Ascending aorta (tissue), 2 donors: ENCODE results near the gene FAM111A. TPM values are rescaled to one million over a fixed set of nuclear protein-coding genes. Genes with fewer than 3 reads are reported as not detected.

ENCODE experiments used
- DNase-seq, 2 donors: peaks; one replicate each; pipeline ENCODE4 v3.0.0-alpha.2; 2019; ENCODE audit warnings: low spot score in 2 of 2
- H3K27ac ChIP-seq, 2 donors: fragments of 200-600 bp; sonication (generic); one replicate each; pipeline ENCODE4 v1.5.1; 2016 to 2017; ENCODE audit warnings: mild to moderate bottlenecking in 1 of 2
- H3K27me3 ChIP-seq: fragments of 200-600 bp; sonication (generic); one replicate; pipeline ENCODE4 v1.5.1; 2017
- H3K36me3 ChIP-seq, 2 donors: fragments of 200-600 bp; sonication (generic); one replicate each; pipeline ENCODE4 v1.5.1; 2016
- H3K4me1 ChIP-seq, 2 donors: fragments of 200-600 bp; sonication (generic); one replicate each; pipeline ENCODE4 v1.5.1; 2016 to 2017; ENCODE audit warnings: mild to moderate bottlenecking in 1 of 2
- H3K4me3 ChIP-seq, 2 donors: fragments of 200-600 bp; sonication (generic); one replicate each; pipeline ENCODE4 v1.5.1; 2016 to 2017; ENCODE audit warnings: mild to moderate bottlenecking in 1 of 2
- H3K9me3 ChIP-seq, 2 donors: fragments of 200-600 bp; sonication (generic); one replicate each; pipeline ENCODE4 v1.5.1; 2016
- intact Hi-C: fragments of 100-400 bp; cut with DNase I; formaldehyde crosslinking; loops from one replicate; pipeline ENCODE4 v1.15.1; 2023
- total RNA-seq: library from RNA; depleted of rRNA; stranded (reverse); fragments of >200 nt; gene quantifications from one replicate; pipeline ENCODE4 v1.1.0, GENCODE V29; 2016
- TF ChIP-seq, protein P1 (sequence below), 3 experiments: fragments of 200-600 bp in 2 of 3; fragments of 450-650 bp in 1 of 3; sonication (generic) in 2 of 3; IDR thresholded peaks; one replicate each; pipeline ENCODE4 v1.5.1; 2016 to 2019; ENCODE audit warnings: antibody characterized with exemption in 3 of 3, mild to moderate bottlenecking in 1 of 3, moderate library complexity in 1 of 3

The FAM111A gene
- total RNA-seq, 1 donor from 2014 or later: 54.3 TPM

DNA sequence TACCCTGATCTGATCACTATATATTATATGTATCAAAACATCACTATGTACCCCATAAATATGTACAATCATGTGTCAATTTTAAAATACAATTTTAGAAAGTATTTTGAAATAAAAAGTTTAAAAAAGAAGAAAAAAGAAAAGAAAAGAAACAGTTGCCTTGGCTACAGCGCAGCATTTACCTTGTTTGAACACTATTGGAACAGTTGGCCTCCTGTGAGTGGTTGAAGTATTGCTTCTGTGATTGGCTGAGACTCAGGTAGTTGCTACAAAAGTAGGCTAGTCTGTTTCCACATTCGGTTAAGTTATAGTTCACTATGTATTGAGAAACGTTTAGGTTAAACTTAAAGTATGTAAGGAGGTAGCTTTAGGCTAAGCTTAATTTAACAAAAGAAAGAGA, 21.4 kb downstream of the FAM111A start:
- Histone ChIP-seq H3K36me3 (no peaks in the 10 kb centered on the region), H3K4me3 (no peak overlapping the region), H3K27ac (no peak overlapping the region), H3K4me1 (no peaks in the 10 kb centered on the region), H3K27me3 (no peaks in the 10 kb centered on the region), H3K9me3 (no peaks in the 10 kb centered on the region)
- TF ChIP-seq, protein P1, sequence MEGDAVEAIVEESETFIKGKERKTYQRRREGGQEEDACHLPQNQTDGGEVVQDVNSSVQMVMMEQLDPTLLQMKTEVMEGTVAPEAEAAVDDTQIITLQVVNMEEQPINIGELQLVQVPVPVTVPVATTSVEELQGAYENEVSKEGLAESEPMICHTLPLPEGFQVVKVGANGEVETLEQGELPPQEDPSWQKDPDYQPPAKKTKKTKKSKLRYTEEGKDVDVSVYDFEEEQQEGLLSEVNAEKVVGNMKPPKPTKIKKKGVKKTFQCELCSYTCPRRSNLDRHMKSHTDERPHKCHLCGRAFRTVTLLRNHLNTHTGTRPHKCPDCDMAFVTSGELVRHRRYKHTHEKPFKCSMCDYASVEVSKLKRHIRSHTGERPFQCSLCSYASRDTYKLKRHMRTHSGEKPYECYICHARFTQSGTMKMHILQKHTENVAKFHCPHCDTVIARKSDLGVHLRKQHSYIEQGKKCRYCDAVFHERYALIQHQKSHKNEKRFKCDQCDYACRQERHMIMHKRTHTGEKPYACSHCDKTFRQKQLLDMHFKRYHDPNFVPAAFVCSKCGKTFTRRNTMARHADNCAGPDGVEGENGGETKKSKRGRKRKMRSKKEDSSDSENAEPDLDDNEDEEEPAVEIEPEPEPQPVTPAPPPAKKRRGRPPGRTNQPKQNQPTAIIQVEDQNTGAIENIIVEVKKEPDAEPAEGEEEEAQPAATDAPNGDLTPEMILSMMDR (IDR thresholded peaks at IDR 0.05): no peak
- no peak for DNase-seq
- intact Hi-C loops: no loop called here

DNA sequence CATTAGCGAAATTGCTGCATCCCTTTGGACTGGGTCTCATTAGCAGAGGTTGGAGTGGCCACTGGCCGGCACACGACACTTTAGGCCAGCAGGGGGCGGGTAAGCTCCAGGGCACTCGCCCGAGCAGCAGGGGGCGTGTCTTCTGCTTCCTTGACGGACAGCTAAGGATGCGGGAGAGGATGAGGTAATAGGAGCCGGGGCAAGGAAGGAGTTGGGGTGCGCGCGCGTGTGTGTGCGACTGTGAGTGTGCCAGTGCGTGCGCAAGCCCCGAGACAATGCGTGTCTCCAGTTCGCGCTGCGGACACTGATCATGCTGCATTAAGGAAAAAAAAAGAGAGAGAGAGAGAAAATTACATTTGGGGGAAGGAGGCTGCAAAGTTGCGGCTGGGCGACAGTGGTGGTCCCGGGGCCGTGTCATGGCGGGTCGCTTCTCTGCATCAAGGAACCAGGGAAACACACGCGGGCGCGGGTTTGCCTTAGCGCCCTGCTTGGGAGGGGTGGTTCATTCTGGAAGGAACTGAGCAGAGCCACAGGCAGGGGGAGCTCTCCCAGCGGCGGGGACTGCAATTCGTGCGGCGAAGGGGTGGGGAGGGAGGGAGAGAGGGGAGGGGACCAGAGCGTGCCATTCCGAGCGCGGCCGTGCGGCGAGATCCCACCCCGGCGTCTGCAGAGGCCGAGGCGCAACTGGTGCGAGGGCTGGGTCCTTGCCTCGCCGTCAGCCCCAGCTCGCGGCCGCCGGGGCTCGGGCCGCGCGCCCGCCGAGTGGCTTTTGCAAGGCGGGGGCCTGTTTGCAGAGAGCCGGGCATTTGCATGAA, 29.1 kb downstream of the FAM111A start, which contains the start of gene DTX4:
Gene DTX4 (plus strand): TSS at position 625 of the 815 bp plus-strand sequence. CDS start 464 bp downstream, outside the sequence.
- Histone ChIP-seq H3K27ac (peak within 1 kb of the TSS; percentile 27 to 32), H3K9me3 (no peaks in the 10 kb centered on the region), H3K4me3 (peak within 1 kb of the TSS; percentile 69 to 91), H3K36me3 (no peaks in the 10 kb centered on the region), H3K4me1 (peaks cover 0 to 2% of the 10 kb centered on the region in 2 donors), H3K27me3 (no peaks in the 10 kb centered on the region)
- DNase-seq: peak; percentile 74 to 97
- TF ChIP-seq, protein P1 (IDR thresholded peaks at IDR 0.05): peak; percentile 71 to 92 (median 72)
- intact Hi-C loops: loop anchor here (1.0 to 2.0 kb wide), 3 partner anchors 29 to 113 kb away; partner anchors contain the start of gene FAM111A

DNA sequence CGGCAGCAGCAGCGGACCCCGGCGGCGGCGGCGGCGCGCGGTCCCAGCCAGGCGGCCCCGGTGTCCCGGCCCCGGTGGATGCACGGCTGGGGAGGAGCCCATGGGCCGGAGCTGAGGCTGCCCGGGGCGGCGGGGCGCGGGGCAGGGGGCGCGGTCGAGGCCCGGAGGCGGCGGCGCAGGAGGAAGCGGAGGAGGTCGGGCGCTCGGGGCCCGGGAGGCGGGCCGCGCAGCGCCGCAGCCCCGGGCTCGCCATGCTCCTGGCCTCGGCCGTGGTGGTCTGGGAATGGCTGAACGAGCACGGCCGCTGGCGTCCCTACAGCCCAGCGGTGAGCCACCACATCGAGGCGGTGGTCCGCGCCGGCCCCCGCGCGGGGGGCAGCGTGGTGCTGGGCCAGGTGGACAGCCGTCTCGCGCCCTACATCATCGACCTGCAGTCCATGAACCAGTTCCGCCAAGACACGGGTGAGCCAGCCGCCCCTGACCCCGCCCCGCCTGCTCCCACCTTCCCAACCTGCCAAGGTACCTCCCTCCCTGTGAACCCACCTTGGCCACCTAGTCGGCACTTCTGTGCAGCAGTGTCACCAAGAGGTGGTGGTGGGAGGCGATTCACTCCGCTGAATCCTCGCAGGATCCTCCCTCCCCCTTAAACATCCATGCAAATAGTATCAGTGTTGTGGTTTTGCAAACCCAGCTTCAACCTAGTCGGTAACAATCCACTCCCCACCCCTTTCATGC, 29.9 kb downstream of the FAM111A start:
- DNase-seq: no peak
- H3K4me3 ChIP-seq: peak overlapping the region; percentile 69 to 91
- TF ChIP-seq, protein P1 (IDR thresholded peaks at IDR 0.05): no peak
- H3K9me3 ChIP-seq: no peaks in the 10 kb centered on the region
- no peaks in the 10 kb centered on the region for H3K27me3 ChIP-seq
- intact Hi-C loops: loop anchor here (2.0 kb wide), 1 partner anchor 30 kb away; the partner anchor contains the start of gene FAM111A
- no peaks in the 10 kb centered on the region for H3K36me3 ChIP-seq
- peak overlapping the region; percentile 1 to 27 for H3K27ac ChIP-seq
- peaks cover 0 to 2% of the 10 kb centered on the region in 2 donors for H3K4me1 ChIP-seq

DNA sequence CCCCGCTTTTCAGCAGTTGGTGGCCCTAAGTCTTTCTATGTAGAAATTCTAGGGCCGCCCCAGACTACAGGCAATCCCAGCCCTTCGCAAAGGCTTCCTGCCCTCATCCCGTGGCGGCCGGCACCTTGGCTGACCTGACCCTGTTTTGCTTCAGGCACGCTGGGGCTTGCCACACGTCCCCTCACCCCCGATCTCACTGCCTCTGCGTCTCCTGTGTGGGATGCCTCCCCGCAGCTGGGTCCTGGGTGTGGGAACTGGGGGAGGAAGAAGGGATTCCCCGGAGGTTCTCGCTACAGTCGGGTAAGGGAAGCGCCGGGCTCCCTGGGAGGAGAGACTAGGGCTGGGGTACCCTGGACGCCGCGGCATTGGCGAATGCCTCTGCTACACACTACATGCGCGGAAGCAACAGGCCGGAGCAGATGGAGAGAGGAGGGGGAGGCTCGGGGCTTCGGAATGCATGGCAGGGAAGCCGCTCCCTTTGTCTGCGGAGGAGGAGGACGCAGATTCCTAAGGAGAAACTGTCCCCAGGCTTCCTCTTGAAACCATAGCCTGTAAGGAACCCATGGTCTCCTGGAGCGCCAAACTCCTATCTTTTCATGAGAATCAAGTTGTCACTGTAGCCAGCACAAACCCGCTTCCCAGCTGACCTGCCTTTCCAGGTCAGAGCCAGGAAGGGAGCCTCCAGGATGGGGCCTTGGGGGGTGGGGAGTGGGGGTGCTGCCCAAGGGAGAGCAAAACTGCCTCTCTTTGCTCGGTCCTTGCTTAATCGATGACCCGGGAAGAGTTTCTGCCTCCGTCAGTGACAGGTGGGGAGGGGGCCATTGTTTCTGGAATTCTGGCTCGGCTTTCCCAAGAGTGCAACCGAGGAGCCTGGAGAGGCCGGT, 30.7 kb downstream of the FAM111A start:
- Histone ChIP-seq H3K27me3 (no peaks in the 10 kb centered on the region), H3K9me3 (no peaks in the 10 kb centered on the region), H3K4me1 (peaks cover 0 to 2% of the 10 kb centered on the region in 2 donors), H3K27ac (peak overlapping the region; percentile 1 to 27), H3K4me3 (peak overlapping the region; percentile 69 to 91), H3K36me3 (no peaks in the 10 kb centered on the region)
- no peak for DNase-seq
- intact Hi-C loops: loop anchor here (2.0 kb wide), 1 partner anchor 31 kb away; the partner anchor contains the start of gene FAM111A
- TF ChIP-seq, protein P1 (IDR thresholded peaks at IDR 0.05): no peak
